H9 (cell line): ENCODE data around the gene SPIN2B. TPM values are rescaled to one million over a fixed set of nuclear protein-coding genes. Genes with fewer than 3 reads are reported as not detected.
"Not testable (repeated sequence)": the region's sequence is repeated elsewhere in the genome, so short reads cannot be mapped to it uniquely, and the experiment has no call there.

ENCODE experiments used
- DNase-seq: peaks from one replicate; pipeline ENCODE4 v3.0.0-alpha.2; 2017
- H2AFZ ChIP-seq: one replicate; pipeline ENCODE4 v1.6.1; 2013; ENCODE audit warnings: mild to moderate bottlenecking, low read length, control low read depth, moderate library complexity
- H2AK5ac ChIP-seq: 2 replicates; pipeline ENCODE4 v1.6.1; 2013; ENCODE audit warnings: low read length, control low read depth, mixed read lengths; ENCODE audit not compliant: insufficient read length
- H2BK120ac ChIP-seq: one replicate; pipeline ENCODE4 v1.6.1; 2013; ENCODE audit warnings: low read depth, mild to moderate bottlenecking, low read length, control low read depth, inconsistent platforms; ENCODE audit not compliant: poor library complexity, severe bottlenecking
- H2BK12ac ChIP-seq: 2 replicates; pipeline ENCODE4 v1.6.1; 2013; ENCODE audit warnings: low read length, control low read depth, mixed read lengths, low read depth; ENCODE audit not compliant: insufficient read length
- H2BK15ac ChIP-seq: 2 replicates; pipeline ENCODE4 v1.6.1; 2013; ENCODE audit warnings: low read depth, low read length, control low read depth
- H2BK20ac ChIP-seq: one replicate; pipeline ENCODE4 v1.6.1; 2013; ENCODE audit warnings: low read depth, mild to moderate bottlenecking, low read length, control low read depth, inconsistent platforms; ENCODE audit not compliant: poor library complexity, severe bottlenecking
- H2BK5ac ChIP-seq: 2 replicates; pipeline ENCODE4 v1.6.1; 2013; ENCODE audit warnings: low read length, control low read depth, mixed read lengths; ENCODE audit not compliant: insufficient read length
- H3K14ac ChIP-seq: 2 replicates; pipeline ENCODE4 v1.6.1; 2013; ENCODE audit warnings: low read length, control low read depth; ENCODE audit not compliant: insufficient read depth
- H3K18ac ChIP-seq: 2 replicates; pipeline ENCODE4 v1.6.1; 2013; ENCODE audit warnings: low read depth, mild to moderate bottlenecking, mixed read lengths, low read length, control low read depth; ENCODE audit not compliant: insufficient read length
- H3K23ac ChIP-seq: 2 replicates; pipeline ENCODE4 v1.6.1; 2013; ENCODE audit warnings: low read length, control low read depth, mixed read lengths, low read depth; ENCODE audit not compliant: insufficient read length
- H3K23me2 ChIP-seq: 2 replicates; pipeline ENCODE4 v1.6.1; 2013; ENCODE audit warnings: low read depth, mild to moderate bottlenecking, mixed read lengths, low read length, control low read depth; ENCODE audit not compliant: insufficient read length, poor library complexity, severe bottlenecking
- H3K27ac ChIP-seq: 2 replicates; pipeline ENCODE4 v1.5.1; 2013; ENCODE audit warnings: low read length, control low read depth, mixed read lengths, low read depth; ENCODE audit not compliant: insufficient read length
- H3K27me3 ChIP-seq: 2 replicates; pipeline ENCODE4 v1.6.1; 2013; ENCODE audit warnings: low read length, control low read depth, inconsistent platforms; ENCODE audit not compliant: insufficient read depth
- H3K4ac ChIP-seq: 2 replicates; pipeline ENCODE4 v1.6.1; 2013; ENCODE audit warnings: low read depth, mild to moderate bottlenecking, control low read depth, inconsistent platforms, low read length, moderate library complexity
- H3K4me1 ChIP-seq: 2 replicates; pipeline ENCODE4 v1.6.1; 2013; ENCODE audit warnings: low read length, control low read depth, inconsistent platforms; ENCODE audit not compliant: insufficient read depth
- H3K4me2 ChIP-seq: 2 replicates; pipeline ENCODE4 v1.6.1; 2013; ENCODE audit warnings: low read length, control low read depth, mixed read lengths; ENCODE audit not compliant: insufficient read length, insufficient read depth
- H3K56ac ChIP-seq: 2 replicates; pipeline ENCODE4 v1.6.1; 2013; ENCODE audit warnings: low read depth, mild to moderate bottlenecking, mixed read lengths, low read length, control low read depth; ENCODE audit not compliant: insufficient read length
- H3K79me1 ChIP-seq: 2 replicates; pipeline ENCODE4 v1.6.1; 2013; ENCODE audit warnings: low read depth, mild to moderate bottlenecking, moderate library complexity, low read length, control low read depth, inconsistent platforms; ENCODE audit not compliant: insufficient read depth, poor library complexity, severe bottlenecking
- H3K79me2 ChIP-seq: 2 replicates; pipeline ENCODE4 v1.6.1; 2013; ENCODE audit warnings: low read length, control low read depth, inconsistent platforms; ENCODE audit not compliant: insufficient read depth
- H3K9ac ChIP-seq: 2 replicates; pipeline ENCODE4 v1.6.1; 2013; ENCODE audit warnings: low read length, control low read depth, mixed read lengths; ENCODE audit not compliant: insufficient read length; ENCODE audit errors: extremely low read depth
- H3K9me3 ChIP-seq: one replicate; pipeline ENCODE4 v1.6.1; 2013; ENCODE audit warnings: low read depth, low read length, inconsistent platforms; ENCODE audit not compliant: control insufficient read depth
- H3T11ph ChIP-seq: one replicate; pipeline ENCODE4 v1.6.1; 2013; ENCODE audit warnings: mild to moderate bottlenecking, low read length, control low read depth, inconsistent platforms
- H4K20me1 ChIP-seq: one replicate; pipeline ENCODE4 v1.6.1; 2013; ENCODE audit not compliant: control insufficient read depth, insufficient read length, insufficient read depth
- H4K5ac ChIP-seq: 2 replicates; pipeline ENCODE4 v1.6.1; 2013; ENCODE audit warnings: low read depth, mild to moderate bottlenecking, mixed read lengths, low read length, control low read depth; ENCODE audit not compliant: insufficient read length
- H4K8ac ChIP-seq: replicated peaks from 2 replicates; pipeline ENCODE4 v1.6.1; 2013; ENCODE audit warnings: low read length, control low read depth, mixed read lengths, low read depth; ENCODE audit not compliant: insufficient read length
- H4K91ac ChIP-seq: 2 replicates; pipeline ENCODE4 v1.6.1; 2013; ENCODE audit warnings: low read depth, mild to moderate bottlenecking, moderate library complexity, mixed read lengths, low read length, control low read depth; ENCODE audit not compliant: insufficient read length
- H3K27ac Mint-ChIP-seq, 3 experiments: 2 replicates in 2 of 3; 3 replicates in 1 of 3; pipeline ENCODE4 v1.8.0; 2020 to 2021; ENCODE audit warnings: mixed read lengths in 3 of 3, mild to moderate bottlenecking in 1 of 3, moderate library complexity in 1 of 3
- H3K27me3 Mint-ChIP-seq: 2 replicates; pipeline ENCODE4 v1.8.0; 2021; ENCODE audit warnings: low read depth, mild to moderate bottlenecking, moderate library complexity, mixed read lengths
- H3K36me3 Mint-ChIP-seq, 3 experiments: 2 replicates in 2 of 3; 3 replicates in 1 of 3; pipeline ENCODE4 v1.8.0; 2020 to 2021; ENCODE audit warnings: low read depth in 3 of 3, mixed read lengths in 3 of 3; ENCODE audit not compliant: insufficient read depth in 1 of 3
- H3K4me1 Mint-ChIP-seq, 2 experiments: 2 replicates each; pipeline ENCODE4 v1.8.0; 2020; ENCODE audit warnings: mixed read lengths in 2 of 2
- H3K4me3 Mint-ChIP-seq, 2 experiments: 2 replicates in 1 of 2; 3 replicates in 1 of 2; pipeline ENCODE4 v1.8.0; 2020 to 2021; ENCODE audit warnings: mild to moderate bottlenecking in 2 of 2, mixed read lengths in 2 of 2, moderate library complexity in 1 of 2
- H3K9me3 Mint-ChIP-seq, 2 experiments: 2 replicates in 1 of 2; 3 replicates in 1 of 2; pipeline ENCODE4 v1.8.0; 2020; ENCODE audit warnings: mild to moderate bottlenecking in 2 of 2, mixed read lengths in 2 of 2, moderate library complexity in 1 of 2
- WGBS: extraction: QIAGEN DNeasy Blood & Tissue Kit; methylation state at CpG from one replicate; pipeline ENCODE4 v1.1.7; 2013; ENCODE audit warnings: missing lambda C conversion rate, low lambda C conversion rate, mixed read lengths; ENCODE audit not compliant: insufficient read length; ENCODE audit errors: extremely low coverage; 5-methylcytosine and 5-hydroxymethylcytosine counted together
- total RNA-seq: library from RNA; stranded (reverse); gene quantifications from 2 replicates; pipeline ENCODE4 v1.2.1, GENCODE V29; 2021
- TF ChIP-seq, protein P1 (sequence below): fragments of 200-600 bp; sonication (generic); conservative IDR thresholded peaks from 3 replicates; pipeline ENCODE4 v1.8.0; 2021; ENCODE audit warnings: antibody characterized with exemption, mild to moderate bottlenecking

The SPIN2B gene
- total RNA-seq, 1 experiment from 2014 or later: 15.0 TPM

DNA sequence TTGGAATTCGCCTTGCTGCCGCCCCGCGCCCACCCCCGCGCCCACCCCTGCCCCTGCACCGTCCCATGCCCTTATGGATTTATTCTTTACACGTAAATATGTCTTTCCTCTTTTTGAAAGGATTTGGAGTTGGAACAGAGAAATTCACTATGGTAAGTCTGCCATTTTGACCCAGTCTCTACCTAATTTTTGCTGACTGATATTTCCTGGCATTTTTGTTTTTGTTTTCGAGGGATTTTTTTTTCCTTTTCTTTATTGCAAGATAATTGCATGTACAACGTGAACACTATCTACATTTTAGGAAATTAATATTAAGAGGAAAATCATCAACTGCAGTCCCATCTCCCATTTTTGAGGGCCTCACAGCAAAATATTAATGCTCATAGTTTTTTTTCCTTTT is 468 bp upstream of the SPIN2B start:
- H3K79me1 ChIP-seq: no peaks in the 10 kb centered on the region
- no peaks in the 10 kb centered on the region for H4K20me1 ChIP-seq
- H3T11ph ChIP-seq: no peak overlapping the region
- Mint-ChIP-seq H3K27ac (peak overlapping the region; percentile 83 to 98 (median 96)), H3K36me3 (peaks cover 14 to 33% (median 28%) of the 10 kb centered on the region in 3 experiments), H3K4me1 (peaks cover 9 to 12% of the 10 kb centered on the region in 2 experiments; a peak in 3 of 4 replicates), H3K27me3 (peaks cover 1% of the 10 kb centered on the region; the same call in 1 of the 2 replicates), H3K4me3 (peak overlapping the region; percentile 84 to 89), H3K9me3 (peaks cover 62 to 65% of the 10 kb centered on the region in 2 experiments)
- no peak overlapping the region for H3K14ac ChIP-seq
- no peaks in the 10 kb centered on the region for H3K4me1 ChIP-seq
- H3K9me3 ChIP-seq: no peaks in the 10 kb centered on the region
- no peak overlapping the region for H2BK15ac ChIP-seq
- no peak overlapping the region for H2BK5ac ChIP-seq
- H4K8ac ChIP-seq: no peak overlapping the region
- H2AK5ac ChIP-seq: no peak overlapping the region
- no peak overlapping the region for H4K91ac ChIP-seq
- no peak overlapping the region for H3K4me2 ChIP-seq
- no peak overlapping the region for H2BK12ac ChIP-seq
- DNase-seq: no peak
- no peak overlapping the region for H2AFZ ChIP-seq
- H3K9ac ChIP-seq: no peak overlapping the region
- no peak overlapping the region for H3K27ac ChIP-seq
- no peak overlapping the region for H3K18ac ChIP-seq
- no peak overlapping the region for H3K23ac ChIP-seq
- H3K23me2 ChIP-seq: no peaks in the 10 kb centered on the region
- H4K5ac ChIP-seq: no peak overlapping the region
- no peak overlapping the region for H3K56ac ChIP-seq
- H3K79me2 ChIP-seq: no peaks in the 10 kb centered on the region; the same call in 1 of the 2 replicates
- H2BK120ac ChIP-seq: no peak overlapping the region
- H3K27me3 ChIP-seq: no peaks in the 10 kb centered on the region
- H2BK20ac ChIP-seq: no peak overlapping the region
- no peak overlapping the region for H3K4ac ChIP-seq
- TF ChIP-seq, protein P1, sequence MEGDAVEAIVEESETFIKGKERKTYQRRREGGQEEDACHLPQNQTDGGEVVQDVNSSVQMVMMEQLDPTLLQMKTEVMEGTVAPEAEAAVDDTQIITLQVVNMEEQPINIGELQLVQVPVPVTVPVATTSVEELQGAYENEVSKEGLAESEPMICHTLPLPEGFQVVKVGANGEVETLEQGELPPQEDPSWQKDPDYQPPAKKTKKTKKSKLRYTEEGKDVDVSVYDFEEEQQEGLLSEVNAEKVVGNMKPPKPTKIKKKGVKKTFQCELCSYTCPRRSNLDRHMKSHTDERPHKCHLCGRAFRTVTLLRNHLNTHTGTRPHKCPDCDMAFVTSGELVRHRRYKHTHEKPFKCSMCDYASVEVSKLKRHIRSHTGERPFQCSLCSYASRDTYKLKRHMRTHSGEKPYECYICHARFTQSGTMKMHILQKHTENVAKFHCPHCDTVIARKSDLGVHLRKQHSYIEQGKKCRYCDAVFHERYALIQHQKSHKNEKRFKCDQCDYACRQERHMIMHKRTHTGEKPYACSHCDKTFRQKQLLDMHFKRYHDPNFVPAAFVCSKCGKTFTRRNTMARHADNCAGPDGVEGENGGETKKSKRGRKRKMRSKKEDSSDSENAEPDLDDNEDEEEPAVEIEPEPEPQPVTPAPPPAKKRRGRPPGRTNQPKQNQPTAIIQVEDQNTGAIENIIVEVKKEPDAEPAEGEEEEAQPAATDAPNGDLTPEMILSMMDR: no peak
- WGBS: no CpG with 5 or more reads among the region's 10 CpGs

DNA sequence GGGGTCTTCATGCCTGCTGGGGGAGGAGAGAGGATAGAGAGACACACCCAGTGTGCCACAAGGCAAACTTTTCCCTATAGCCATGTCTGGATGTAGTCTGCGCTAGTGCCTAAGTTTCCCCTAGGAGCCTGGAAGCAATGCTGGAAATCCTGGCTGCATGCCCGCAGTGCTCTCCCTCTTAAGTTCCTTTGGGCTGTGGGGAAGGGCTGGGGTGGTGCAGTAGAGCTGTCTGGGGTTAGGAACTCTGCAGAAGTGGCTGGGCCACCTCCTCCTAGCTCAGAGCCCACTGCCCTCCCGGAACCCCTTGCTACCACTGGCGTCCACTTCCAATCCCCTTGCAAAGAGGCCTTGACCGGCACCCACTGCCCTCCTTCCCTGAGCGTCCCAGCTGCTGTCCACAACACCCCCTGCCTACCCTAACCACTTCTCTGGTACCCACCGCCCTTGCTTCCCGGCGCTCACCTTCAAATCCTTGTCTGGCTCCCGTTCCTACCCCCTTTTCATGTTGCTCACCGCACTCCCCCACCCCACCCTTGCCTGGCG is 658 bp downstream of the SPIN2B start:
- not testable (repeated sequence) for H2AK5ac ChIP-seq, H3K79me1 ChIP-seq, H2BK5ac ChIP-seq, H2BK20ac ChIP-seq, H4K91ac ChIP-seq, H3K56ac ChIP-seq, H4K20me1 ChIP-seq, H3K9me3 ChIP-seq, H4K8ac ChIP-seq, H3K27ac ChIP-seq, H3K27me3 ChIP-seq, H3K18ac ChIP-seq, H2BK12ac ChIP-seq, H3K4ac ChIP-seq, H3K14ac ChIP-seq, H2AFZ ChIP-seq, H3K4me1 Mint-ChIP-seq, H3K23me2 ChIP-seq, H2BK120ac ChIP-seq, H3K79me2 ChIP-seq, H2BK15ac ChIP-seq, H4K5ac ChIP-seq, H3K23ac ChIP-seq, H3T11ph ChIP-seq, H3K4me1 ChIP-seq, H3K27me3 Mint-ChIP-seq
- Mint-ChIP-seq H3K36me3 (peaks cover 15 to 34% (median 33%) of the 10 kb centered on the region in 3 experiments), H3K9me3 (peaks cover 59 to 66% of the 10 kb centered on the region in 2 experiments), H3K27ac (peak overlapping the region; percentile 77 to 98 (median 80); a peak in 5 of 7 replicates), H3K4me3 (peak overlapping the region; percentile 84 to 89)
- H3K4me2 ChIP-seq: peak overlapping the region; percentile 64
- WGBS: no CpG with 5 or more reads among the region's 12 CpGs
- peak overlapping the region; percentile 14 for H3K9ac ChIP-seq
- peak; percentile 29 for DNase-seq
